ENCODE measurements around the gene GARNL3.

The GARNL3 gene

DNA sequence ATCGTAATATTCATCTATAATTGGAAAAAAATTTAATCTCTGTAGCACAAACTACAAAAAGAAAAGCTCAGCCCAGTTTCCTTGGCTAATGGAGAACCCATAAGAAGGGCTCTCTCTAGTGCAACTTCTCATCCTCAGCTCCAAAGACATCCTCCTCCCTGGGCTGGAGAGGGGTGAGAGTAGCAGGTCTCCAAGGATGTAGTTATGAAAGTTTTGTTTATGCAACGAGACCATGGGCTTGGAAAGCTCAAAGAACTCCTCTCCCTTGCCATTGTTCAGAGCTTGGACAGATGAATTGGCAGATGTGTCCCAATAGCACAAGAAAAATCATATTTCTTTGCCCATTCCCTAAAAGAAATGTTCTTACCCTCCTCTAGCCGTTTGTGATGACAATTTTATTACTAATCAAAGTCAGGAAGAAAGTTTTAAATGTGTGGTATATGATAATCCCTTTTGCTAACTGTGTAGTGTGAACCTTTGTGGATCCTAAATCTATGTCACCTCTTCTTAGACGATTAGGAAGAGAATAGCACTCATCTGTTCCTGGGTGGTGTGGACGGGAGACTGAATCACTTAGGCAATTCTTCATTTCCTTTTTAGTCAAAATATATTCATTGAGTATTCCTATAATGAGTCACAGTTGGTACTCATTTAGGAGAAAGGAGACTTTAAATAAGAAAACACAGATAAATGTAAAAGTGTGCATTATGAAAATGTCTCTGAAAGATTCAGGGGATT, 52.2 kb downstream of the GARNL3 start:
- DNase-seq: no peak

DNA sequence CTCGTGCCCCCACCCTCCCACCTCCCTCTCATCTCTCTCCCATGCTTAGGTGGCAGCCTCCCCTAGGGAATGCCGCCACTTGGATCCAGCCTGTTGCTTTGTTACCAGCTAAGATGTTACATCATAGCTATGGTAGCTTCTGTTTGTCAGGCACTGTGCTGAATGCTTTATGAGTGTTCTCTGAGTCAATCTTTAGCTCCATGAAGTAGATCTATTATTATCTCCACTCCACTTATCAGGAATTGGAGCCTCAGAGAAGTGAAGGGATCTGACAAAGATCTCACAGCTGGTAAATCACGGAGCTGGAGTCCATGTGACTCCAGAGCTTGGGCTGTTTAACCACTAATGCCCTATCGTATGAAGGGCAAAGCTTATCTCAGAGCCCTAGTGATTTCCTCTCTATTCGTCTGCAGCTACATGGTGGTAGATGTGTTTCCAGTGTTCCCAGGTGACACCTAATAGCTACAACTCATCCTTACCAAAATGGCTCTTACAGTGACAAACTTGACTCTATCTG, 54.1 kb downstream of the GARNL3 start:
- no peak for DNase-seq

- DNase-seq: no peak
These were observed 55.0 kb downstream of the GARNL3 start for GRCh38 chr9:127319366-127320114.

- no peak for DNase-seq
These were observed 55.5 kb downstream of the GARNL3 start for GRCh38 chr9:127320115-127320378.

DNA sequence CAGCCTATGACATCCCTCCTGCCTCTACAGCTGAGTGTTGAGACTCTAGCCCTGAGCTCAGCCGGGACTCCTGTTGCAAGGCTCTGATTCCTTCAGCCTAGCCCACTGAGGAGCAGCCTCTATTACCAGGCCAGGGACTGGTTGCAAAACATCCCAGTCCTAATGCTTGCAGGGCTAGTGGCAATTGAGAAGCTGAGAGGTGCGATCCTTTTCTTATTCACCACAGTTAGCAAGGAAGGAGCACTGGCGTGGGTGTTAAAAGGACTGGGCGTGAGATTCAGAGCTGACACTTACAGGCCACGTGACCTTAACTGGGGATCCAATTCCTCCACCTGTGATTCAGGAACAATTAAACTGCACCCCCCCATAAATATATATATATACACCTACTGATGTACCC, 58.8 kb downstream of the GARNL3 start:
- DNase-seq: no peak

GRCh38 chr9:127330501-127330900, 65.9 kb downstream of the GARNL3 start:
- DNase-seq: no peak

GRCh38 chr9:127333221-127334064, 68.9 kb downstream of the GARNL3 start:
- DNase-seq: no peak

GRCh38 chr9:127334725-127335124, 70.2 kb downstream of the GARNL3 start:
- DNase-seq: no peak

DNA sequence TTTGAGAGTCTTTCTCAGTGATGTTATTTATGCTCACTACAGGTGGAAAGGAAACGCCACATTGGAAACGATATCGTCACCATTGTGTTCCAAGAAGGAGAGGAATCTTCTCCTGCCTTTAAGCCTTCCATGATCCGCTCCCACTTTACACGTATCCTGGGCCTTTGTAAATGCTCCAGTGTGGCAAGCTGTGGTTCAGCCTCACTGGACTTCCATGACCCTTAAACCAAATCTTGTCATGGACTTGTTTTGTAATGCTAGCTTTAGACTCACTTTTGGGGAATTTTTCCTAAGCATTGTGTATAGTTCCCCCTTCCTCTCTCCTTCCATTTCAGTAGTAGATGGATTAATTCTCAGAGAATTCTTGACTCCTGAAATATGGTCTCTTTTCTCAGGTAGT, 71.5 kb downstream of the GARNL3 start:
- no peak for DNase-seq

DNA sequence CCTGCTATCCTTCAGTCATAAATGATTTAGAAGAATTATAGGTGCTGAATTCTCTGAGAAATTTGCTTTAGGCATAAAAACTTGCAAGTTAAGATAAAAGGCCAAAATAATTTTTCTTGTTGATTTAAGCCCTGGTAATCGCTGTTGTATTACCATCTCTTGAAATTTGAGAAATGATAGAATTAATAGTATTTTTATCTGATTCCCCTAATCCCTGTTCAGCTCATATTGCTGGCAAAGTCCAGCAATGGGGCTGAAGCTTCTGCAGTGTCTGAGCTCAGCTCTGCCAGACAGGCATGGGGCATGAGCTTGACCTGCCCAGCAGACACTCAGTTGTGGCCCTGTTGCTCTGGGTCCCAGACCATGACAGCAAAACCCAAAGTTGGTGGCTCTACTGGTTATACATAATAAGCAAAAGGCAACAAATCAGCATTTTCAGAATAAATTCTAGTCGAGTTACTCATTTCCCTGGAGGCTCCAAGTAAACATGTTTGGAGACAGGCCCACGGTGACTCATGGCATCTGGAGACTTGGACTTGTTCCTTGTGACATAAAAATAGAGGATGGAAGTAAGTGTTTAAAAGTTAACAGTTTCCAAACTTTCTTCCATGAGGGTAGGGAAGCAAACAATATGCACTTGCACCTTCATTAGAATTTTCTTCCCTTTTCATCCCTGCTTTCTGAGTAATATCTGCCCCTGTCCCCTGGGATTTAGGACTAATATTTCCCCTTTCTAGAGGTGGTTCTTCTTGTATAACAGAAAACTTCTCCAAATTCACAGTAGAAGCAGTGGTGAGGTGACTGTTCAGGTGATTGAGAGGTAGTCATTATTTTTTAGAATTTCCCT, 72.2 kb downstream of the GARNL3 start:
- no peak for DNase-seq

DNA sequence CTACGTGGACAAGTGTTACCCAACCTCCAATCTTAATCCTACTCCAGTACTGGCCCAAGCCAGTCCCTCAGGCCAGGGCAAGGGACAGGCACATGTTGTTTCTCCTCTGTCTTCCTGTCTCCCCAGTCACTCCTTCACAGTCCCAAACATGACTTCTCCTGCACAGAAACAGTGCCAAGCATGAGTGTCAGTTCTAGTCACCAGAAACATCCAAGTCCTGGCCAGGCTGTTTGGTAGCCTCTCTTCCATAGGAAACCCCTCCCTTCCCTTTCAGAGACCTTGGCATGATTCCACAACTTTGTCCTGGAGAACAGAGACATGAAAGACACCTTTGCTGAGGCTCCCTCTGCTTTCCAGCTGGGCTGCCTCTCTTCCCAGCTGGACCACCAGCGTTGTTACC, 76.1 kb downstream of the GARNL3 start:
- DNase-seq: no peak

- DNase-seq: no peak
These were observed 76.6 kb downstream of the GARNL3 start for GRCh38 chr9:127341152-127341551.

GRCh38 chr9:127344368-127345000, 79.9 kb downstream of the GARNL3 start:
- no peak for DNase-seq

DNA sequence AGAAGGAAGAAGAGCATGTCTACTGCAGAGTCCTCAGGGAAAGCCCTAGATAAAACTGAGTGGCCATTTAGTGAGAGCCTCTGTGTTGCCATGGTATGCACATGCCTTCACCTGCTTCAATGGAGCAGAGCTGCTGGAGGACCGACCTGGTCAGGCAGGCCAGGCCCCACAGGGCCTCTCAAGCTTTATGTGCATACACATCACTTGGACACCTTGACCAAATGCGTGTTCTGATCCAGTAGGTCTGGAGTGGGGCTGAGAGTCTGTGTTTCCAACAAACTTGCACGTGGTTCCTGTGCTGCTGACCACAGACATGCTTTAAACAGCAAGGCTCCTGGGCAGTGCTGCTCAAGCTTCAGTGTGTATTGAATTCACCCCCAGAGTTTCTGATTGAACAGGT, 81.0 kb downstream of the GARNL3 start:
- peak; percentile 33 for DNase-seq

- DNase-seq: peak; percentile 28
These were observed 82.0 kb downstream of the GARNL3 start for GRCh38 chr9:127346584-127346983.

GRCh38 chr9:127347831-127348776, 83.5 kb downstream of the GARNL3 start:
- no peak for DNase-seq

DNA sequence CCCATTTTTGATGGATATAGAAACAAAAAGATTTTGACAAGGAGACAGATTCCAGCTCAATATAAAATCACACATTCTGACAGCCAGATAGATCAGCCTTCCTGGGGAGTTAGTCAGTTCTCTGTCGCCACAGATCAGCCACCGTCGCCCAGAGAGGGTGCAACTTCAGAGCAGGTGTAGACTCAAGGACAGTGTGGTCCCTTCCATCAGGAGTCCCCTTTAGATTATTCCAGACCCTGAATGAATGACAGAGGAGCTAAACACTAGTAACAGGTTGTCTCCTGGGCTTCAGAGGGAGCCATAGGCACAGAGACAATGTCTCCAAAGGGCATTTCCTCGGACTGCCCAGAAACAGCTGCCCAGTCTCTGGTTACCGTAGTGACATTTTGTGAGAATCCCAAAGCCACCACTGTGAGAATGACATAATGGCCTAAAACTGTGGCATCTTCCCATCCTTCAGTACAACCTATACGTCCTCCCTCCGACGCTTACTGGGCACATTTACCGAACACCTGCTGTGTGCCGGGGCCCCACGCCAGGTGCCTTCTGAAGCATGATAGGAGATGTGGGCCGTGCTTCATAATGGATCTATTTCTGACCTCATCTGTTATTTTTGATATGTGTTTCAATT, 85.0 kb downstream of the GARNL3 start:
- peak; percentile 42 for DNase-seq

GRCh38 chr9:127351182-127352166, 86.9 kb downstream of the GARNL3 start:
- DNase-seq: no peak

DNA sequence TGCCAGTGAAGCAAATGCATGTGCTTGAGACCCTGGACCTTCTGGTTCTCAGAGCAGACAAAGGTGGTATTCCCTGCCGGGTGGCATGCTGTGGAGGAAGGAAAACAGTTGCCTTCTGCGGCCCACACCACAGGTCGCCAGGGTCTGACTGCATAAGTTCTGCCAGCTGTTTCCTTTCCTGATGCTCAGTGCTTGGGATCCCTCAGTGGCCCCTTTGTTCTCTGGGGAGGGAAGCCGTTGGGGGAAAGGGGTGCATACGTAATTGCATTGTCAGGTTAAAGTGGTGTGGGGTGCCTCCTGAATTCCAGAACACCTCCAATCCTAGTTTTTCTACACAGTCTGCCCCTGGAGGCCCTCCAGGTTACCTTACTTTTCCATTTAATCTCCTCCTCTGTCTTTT, 89.3 kb downstream of the GARNL3 start:
- DNase-seq: peak; percentile 46
